ENCODE data around the gene IER2. TPM values are rescaled to one million over a fixed set of nuclear protein-coding genes. Genes with fewer than 3 reads are reported as not detected.
A peak's percentile ranks its signal among the peaks of the same experiment; 100 is the strongest.

Gene IER2
- total and polyA plus RNA-seq, 9 of the 15 experiments (the other 6 are each of a cell fraction or from before 2014, with no cell fraction given), result 4.5 to 205 (median 23.7) TPM

DNA sequence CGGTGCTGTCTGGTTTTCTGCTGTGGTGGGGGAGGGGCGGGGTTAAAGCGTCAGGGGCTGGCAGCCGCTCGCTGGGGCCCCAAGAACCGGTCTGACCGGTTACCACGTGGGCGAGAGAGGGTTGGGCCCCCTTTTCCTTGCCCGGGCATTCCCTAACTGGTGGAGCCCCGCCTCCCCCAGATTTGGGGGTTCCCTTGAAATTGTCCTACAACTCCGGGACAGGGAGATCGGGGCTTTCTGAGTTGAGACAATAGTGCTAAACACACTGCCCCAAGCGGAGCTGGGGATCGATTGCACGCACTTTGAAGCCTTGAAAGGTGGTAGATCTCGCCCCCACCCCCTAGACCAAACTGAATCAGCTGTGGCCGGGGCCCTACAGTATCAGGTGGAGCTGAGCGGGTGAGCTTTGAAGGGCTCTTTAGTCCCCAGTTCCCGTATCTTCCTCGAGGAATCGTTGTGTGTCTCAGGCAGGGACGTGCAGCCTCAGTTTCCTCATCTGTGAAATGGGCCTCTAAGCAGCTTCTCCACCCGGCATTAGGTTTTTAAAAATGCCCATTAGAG is 4.8 kb downstream of the IER2 start (continued):
- no peak for TF ChIP-seq ZNF76 (CRISPR knock-in tag; IDR thresholded peaks at IDR 0.05; ENCODE audit: borderline replicate concordance)
- no peak for TF ChIP-seq TSC22D4 (tag; IDR thresholded peaks at IDR 0.05)
- TF ChIP-seq ZNF143 (CRISPR knock-in tag; IDR thresholded peaks at IDR 0.05), result no peak
- TF ChIP-seq FOXJ3 (CRISPR knock-in tag; IDR thresholded peaks at IDR 0.05), result no peak
- TF ChIP-seq, protein P1, sequence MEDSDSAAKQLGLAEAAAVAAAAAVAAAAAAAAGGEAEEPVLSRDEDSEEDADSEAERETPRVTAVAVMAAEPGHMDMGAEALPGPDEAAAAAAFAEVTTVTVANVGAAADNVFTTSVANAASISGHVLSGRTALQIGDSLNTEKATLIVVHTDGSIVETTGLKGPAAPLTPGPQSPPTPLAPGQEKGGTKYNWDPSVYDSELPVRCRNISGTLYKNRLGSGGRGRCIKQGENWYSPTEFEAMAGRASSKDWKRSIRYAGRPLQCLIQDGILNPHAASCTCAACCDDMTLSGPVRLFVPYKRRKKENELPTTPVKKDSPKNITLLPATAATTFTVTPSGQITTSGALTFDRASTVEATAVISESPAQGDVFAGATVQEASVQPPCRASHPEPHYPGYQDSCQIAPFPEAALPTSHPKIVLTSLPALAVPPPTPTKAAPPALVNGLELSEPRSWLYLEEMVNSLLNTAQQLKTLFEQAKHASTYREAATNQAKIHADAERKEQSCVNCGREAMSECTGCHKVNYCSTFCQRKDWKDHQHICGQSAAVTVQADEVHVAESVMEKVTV (CRISPR knock-in tag; IDR thresholded peaks at IDR 0.05), result 0 out of 2 replicates have a peak, but pooled peaks have one; percentile 21
- peak; percentile 82 for TF ChIP-seq SNRNP70 (optimal IDR thresholded peaks at IDR 0.05; ENCODE audit: low read depth, low read length)
- no peak for TF ChIP-seq ZNF24 (IDR thresholded peaks at IDR 0.05)
- no peak for TF ChIP-seq TBP (optimal IDR thresholded peaks at IDR 0.05; ENCODE audit: low read depth, low read length)
- TF ChIP-seq, protein P2, sequence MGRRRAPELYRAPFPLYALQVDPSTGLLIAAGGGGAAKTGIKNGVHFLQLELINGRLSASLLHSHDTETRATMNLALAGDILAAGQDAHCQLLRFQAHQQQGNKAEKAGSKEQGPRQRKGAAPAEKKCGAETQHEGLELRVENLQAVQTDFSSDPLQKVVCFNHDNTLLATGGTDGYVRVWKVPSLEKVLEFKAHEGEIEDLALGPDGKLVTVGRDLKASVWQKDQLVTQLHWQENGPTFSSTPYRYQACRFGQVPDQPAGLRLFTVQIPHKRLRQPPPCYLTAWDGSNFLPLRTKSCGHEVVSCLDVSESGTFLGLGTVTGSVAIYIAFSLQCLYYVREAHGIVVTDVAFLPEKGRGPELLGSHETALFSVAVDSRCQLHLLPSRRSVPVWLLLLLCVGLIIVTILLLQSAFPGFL (CRISPR knock-in tag; IDR thresholded peaks at IDR 0.05), result no peak
- peak; percentile 96 for TF ChIP-seq PCBP1 (IDR thresholded peaks at IDR 0.05; ENCODE audit: low read depth, low read length, poor library complexity, severe bottlenecking)
- TF ChIP-seq KAT2B (IDR thresholded peaks at IDR 0.05; ENCODE audit: low read depth, low read length), result no peak
- TF ChIP-seq HMG20B (CRISPR knock-in tag; IDR thresholded peaks at IDR 0.05), result no peak
- peak; percentile 49 for TF ChIP-seq TAF1 (IDR thresholded peaks at IDR 0.05; ENCODE audit: control insufficient read depth, extremely low read depth, insufficient read depth, low read length, severe bottlenecking)
- peak; percentile 21; the same call in 1 of the 2 replicates for TF ChIP-seq ZBED1 (IDR thresholded peaks at IDR 0.05)
- TF ChIP-seq SLC30A9 (CRISPR knock-in tag; IDR thresholded peaks at IDR 0.05), result no peak
- TF ChIP-seq, protein P3, sequence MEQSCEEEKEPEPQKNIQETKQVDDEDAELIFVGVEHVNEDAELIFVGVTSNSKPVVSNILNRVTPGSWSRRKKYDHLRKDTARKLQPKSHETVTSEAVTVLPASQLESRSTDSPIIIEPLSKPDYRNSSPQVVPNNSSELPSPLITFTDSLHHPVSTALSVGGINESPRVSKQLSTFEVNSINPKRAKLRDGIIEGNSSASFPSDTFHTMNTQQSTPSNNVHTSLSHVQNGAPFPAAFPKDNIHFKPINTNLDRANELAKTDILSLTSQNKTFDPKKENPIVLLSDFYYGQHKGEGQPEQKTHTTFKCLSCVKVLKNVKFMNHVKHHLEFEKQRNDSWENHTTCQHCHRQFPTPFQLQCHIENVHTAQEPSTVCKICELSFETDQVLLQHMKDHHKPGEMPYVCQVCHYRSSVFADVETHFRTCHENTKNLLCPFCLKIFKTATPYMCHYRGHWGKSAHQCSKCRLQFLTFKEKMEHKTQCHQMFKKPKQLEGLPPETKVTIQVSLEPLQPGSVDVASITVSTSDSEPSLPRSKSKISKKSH (CRISPR knock-in tag; IDR thresholded peaks at IDR 0.05), result no peak
- TF ChIP-seq ZNF507 (tag; conservative IDR thresholded peaks at IDR 0.05), result no peak
- TF ChIP-seq ZNF282 (CRISPR knock-in tag; IDR thresholded peaks at IDR 0.05), result no peak
- TF ChIP-seq E2F3 (CRISPR knock-in tag; IDR thresholded peaks at IDR 0.05), result peak; percentile 23; the same call in 1 of the 2 replicates
- TF ChIP-seq, protein P4, sequence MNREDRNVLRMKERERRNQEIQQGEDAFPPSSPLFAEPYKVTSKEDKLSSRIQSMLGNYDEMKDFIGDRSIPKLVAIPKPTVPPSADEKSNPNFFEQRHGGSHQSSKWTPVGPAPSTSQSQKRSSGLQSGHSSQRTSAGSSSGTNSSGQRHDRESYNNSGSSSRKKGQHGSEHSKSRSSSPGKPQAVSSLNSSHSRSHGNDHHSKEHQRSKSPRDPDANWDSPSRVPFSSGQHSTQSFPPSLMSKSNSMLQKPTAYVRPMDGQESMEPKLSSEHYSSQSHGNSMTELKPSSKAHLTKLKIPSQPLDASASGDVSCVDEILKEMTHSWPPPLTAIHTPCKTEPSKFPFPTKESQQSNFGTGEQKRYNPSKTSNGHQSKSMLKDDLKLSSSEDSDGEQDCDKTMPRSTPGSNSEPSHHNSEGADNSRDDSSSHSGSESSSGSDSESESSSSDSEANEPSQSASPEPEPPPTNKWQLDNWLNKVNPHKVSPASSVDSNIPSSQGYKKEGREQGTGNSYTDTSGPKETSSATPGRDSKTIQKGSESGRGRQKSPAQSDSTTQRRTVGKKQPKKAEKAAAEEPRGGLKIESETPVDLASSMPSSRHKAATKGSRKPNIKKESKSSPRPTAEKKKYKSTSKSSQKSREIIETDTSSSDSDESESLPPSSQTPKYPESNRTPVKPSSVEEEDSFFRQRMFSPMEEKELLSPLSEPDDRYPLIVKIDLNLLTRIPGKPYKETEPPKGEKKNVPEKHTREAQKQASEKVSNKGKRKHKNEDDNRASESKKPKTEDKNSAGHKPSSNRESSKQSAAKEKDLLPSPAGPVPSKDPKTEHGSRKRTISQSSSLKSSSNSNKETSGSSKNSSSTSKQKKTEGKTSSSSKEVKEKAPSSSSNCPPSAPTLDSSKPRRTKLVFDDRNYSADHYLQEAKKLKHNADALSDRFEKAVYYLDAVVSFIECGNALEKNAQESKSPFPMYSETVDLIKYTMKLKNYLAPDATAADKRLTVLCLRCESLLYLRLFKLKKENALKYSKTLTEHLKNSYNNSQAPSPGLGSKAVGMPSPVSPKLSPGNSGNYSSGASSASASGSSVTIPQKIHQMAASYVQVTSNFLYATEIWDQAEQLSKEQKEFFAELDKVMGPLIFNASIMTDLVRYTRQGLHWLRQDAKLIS (CRISPR knock-in tag; IDR thresholded peaks at IDR 0.05), result peak; percentile 85
- no peak for TF ChIP-seq RNF2 (IDR thresholded peaks at IDR 0.05)
- peak; percentile 68 for TF ChIP-seq POLR2AphosphoS5 (IDR thresholded peaks at IDR 0.05; ENCODE audit: control insufficient read depth, insufficient read depth, low read depth, low read length)
